Brain microvascular endothelial cell (primary cell): Measurements from ENCODE around the gene CPA5.
A peak's percentile ranks its signal among the peaks of the same experiment; 100 is the strongest.

Experiments
- DNase-seq: peaks from one replicate; pipeline ENCODE4 v3.0.0-alpha.2; 2020
- H3K27ac ChIP-seq: fragments of 250-450 bp; sonication (Bioruptor Pico); 2 replicates; pipeline ENCODE4 v1.5.1; 2020; ENCODE audit warnings: mild to moderate bottlenecking, moderate library complexity
- H3K27me3 ChIP-seq: fragments of 250-450 bp; sonication (Bioruptor Pico); replicated peaks from 2 replicates; pipeline ENCODE4 v1.5.1; 2020; ENCODE audit warnings: mild to moderate bottlenecking
- H3K36me3 ChIP-seq: fragments of 250-450 bp; sonication (Bioruptor Pico); replicated peaks from 2 replicates; pipeline ENCODE4 v1.5.1; 2020; ENCODE audit warnings: mild to moderate bottlenecking
- H3K4me3 ChIP-seq: 2 replicates; pipeline ENCODE4 v1.5.1; 2011; ENCODE audit warnings: low read depth, mild to moderate bottlenecking, control low read depth, low read length, moderate library complexity
- in situ Hi-C: cut with HindIII; loops from 2 replicates; pipeline ENCODE4 v1.10.0; 2017; ENCODE audit warnings: low sequenced_read_pairs, low pct_ligation_motif_present
- TF ChIP-seq, protein P1 (sequence below): IDR thresholded peaks from 2 replicates; pipeline ENCODE4 v1.5.1; 2011; ENCODE audit warnings: low read depth, mild to moderate bottlenecking, moderate library complexity, low read length, control low read depth, inconsistent platforms; ENCODE audit errors: missing control alignments

The CPA5 gene

DNA sequence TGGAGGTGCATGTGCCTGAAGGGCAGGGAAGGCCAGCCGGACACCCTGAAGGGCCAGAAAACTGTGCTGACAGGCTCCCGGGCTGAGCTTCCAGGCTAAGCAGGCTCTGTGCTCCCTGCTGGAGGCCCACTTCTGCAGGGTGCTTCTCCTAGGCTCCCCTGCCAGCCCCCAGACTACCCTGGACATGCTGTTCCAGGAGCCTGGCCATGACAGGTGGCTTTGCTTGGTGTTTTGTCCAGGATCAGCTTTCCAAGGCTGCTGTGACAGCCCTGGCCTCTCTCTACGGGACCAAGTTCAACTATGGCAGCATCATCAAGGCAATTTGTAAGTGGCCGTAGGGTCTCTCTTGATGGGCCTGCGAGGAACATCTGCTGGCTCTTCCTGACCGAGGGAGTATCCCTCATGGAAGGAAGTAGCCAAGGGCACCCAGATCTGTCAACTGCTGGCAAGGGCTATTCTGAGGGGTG, 41.0 kb downstream of the CPA5 start:
- no peak overlapping the region for H3K27ac ChIP-seq
- no peak for DNase-seq
- TF ChIP-seq, protein P1, sequence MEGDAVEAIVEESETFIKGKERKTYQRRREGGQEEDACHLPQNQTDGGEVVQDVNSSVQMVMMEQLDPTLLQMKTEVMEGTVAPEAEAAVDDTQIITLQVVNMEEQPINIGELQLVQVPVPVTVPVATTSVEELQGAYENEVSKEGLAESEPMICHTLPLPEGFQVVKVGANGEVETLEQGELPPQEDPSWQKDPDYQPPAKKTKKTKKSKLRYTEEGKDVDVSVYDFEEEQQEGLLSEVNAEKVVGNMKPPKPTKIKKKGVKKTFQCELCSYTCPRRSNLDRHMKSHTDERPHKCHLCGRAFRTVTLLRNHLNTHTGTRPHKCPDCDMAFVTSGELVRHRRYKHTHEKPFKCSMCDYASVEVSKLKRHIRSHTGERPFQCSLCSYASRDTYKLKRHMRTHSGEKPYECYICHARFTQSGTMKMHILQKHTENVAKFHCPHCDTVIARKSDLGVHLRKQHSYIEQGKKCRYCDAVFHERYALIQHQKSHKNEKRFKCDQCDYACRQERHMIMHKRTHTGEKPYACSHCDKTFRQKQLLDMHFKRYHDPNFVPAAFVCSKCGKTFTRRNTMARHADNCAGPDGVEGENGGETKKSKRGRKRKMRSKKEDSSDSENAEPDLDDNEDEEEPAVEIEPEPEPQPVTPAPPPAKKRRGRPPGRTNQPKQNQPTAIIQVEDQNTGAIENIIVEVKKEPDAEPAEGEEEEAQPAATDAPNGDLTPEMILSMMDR = no peak
- in situ Hi-C loops = no loop called here
- no peak overlapping the region for H3K4me3 ChIP-seq
- H3K27me3 ChIP-seq = no peaks in the 10 kb centered on the region
- H3K36me3 ChIP-seq = no peaks in the 10 kb centered on the region

DNA sequence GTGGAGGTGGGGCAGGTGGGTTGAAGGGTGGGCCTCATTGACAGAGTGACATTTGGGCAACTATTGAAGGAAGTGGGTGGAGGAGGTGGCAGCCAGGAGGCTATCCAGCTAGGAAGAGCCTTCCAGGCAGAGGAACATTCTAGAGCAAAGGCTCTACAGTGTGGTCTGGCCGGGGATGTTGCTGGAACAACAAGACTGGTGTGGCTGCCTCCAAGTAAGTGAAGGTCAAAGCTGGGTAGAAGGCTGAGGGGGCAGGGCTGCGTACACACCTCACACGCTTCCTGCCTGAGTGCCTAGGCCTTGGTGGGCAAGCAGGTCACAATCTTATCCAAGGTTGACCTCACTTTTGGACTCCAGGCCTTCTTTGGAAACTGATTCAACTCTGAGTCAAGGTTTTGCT, 42.3 kb downstream of the CPA5 start:
- H3K36me3 ChIP-seq = no peaks in the 10 kb centered on the region
- no peaks in the 10 kb centered on the region for H3K27me3 ChIP-seq
- TF ChIP-seq, protein P1 = no peak
- no peak overlapping the region for H3K4me3 ChIP-seq
- no peak overlapping the region for H3K27ac ChIP-seq
- in situ Hi-C loops = no loop called here
- no peak for DNase-seq

DNA sequence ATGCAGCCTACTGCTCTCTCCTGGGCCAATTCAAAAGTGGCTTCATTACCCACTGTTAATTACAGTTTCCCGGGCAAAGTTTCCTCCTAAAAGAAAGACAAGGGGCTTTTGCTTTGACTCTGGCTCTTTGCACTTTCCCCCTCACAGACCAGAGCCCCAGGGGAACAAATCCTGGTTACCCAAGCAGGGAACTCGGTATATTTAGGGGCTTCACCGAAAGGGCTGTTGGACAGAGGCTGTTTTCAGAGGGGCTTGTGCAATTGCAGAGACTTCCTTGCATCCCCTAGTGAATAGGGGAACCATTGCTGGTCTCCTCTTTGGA, 42.7 kb downstream of the CPA5 start:
- DNase-seq = no peak
- in situ Hi-C loops = no loop called here
- no peak overlapping the region for H3K4me3 ChIP-seq
- no peaks in the 10 kb centered on the region for H3K36me3 ChIP-seq
- TF ChIP-seq, protein P1 = no peak
- no peaks in the 10 kb centered on the region for H3K27me3 ChIP-seq
- H3K27ac ChIP-seq = no peak overlapping the region

DNA sequence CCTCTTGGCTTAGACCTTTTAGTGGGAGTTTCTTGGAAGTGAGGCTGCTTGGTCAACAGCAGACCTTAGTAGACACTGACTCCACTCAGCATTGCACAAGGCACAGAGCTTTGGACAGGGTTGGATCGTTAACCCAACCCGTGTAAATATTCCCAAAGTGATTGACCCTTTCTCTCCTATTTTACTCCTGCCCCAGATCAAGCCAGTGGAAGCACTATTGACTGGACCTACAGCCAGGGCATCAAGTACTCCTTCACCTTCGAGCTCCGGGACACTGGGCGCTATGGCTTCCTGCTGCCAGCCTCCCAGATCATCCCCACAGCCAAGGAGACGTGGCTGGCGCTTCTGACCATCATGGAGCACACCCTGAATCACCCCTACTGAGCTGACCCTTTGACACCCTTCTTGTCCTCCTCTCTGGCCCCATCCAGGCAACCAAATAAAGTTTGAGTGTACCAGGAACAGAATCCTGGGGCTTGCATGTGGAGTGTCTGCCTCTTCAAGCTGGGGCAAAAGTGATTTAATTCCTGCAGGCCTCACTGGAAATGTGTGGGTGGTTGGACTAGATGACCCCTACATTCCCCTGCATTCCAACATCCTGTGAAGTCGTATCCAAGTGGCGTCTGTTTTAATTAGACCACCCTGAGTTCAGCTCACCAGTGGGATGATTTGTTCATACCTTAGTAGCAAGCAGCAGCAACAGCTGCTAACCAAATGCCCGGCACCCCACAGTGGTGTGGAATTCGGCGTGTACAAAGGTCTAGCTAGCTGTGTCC, 43.2 kb downstream of the CPA5 start:
- Histone ChIP-seq H3K4me3 (no peak overlapping the region), H3K27ac (peak overlapping the region; percentile 29), H3K36me3 (no peaks in the 10 kb centered on the region), H3K27me3 (no peaks in the 10 kb centered on the region)
- TF ChIP-seq, protein P1 = no peak
- peak; percentile 82 for DNase-seq
- in situ Hi-C loops = no loop called here

DNA sequence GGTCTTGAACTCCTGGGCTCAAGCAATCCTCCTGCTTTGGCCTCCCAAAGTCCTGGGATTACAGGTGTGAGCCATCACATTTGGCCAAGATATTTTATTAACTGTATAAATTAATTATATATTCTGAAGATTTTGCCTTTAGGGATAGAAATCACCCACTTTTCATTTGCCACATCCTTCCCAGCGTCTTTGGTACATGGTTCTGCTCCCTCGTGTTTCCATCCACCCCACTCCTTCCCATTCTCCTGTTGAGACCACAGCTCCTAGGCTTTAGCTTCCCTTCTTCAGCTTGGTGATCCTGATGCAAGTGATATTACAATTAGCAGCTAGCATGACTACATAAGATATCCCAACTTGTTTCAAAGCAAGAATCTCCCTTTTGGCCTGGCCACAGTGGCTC, 44.1 kb downstream of the CPA5 start:
- H3K27ac ChIP-seq = no peak overlapping the region
- H3K36me3 ChIP-seq = no peaks in the 10 kb centered on the region
- TF ChIP-seq, protein P1 = no peak
- DNase-seq = no peak
- H3K27me3 ChIP-seq = no peaks in the 10 kb centered on the region
- in situ Hi-C loops = no loop called here
- no peak overlapping the region for H3K4me3 ChIP-seq

DNA sequence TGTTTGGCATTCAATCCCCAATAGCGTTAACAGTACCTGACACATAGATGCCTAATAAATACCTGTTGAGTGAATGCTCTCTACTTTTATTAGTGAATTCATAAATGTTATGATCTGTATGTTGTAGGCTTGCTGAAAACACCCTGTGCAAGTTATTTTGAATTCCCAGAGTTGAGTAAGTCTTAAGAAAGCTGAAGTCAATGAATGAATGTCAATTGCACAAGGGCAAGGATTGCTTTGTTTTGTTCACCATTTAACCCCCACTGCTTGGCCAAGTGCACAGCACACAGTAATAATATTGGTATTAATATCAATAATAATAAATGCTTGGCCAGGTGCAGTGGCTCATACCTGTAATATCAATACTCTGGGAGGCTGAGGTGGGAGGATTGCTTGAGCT, 45.9 kb downstream of the CPA5 start:
- Histone ChIP-seq H3K27me3 (no peaks in the 10 kb centered on the region), H3K4me3 (no peak overlapping the region), H3K36me3 (no peaks in the 10 kb centered on the region), H3K27ac (no peak overlapping the region)
- no peak for DNase-seq
- TF ChIP-seq, protein P1 = no peak
- in situ Hi-C loops = no loop called here
